Neural crest cell (in vitro differentiated cells): ENCODE data around the gene GAPDHS. TPM values are rescaled to one million over a fixed set of nuclear protein-coding genes. Genes with fewer than 3 reads are reported as not detected.

Source experiments
- DNase-seq: peaks from one replicate; pipeline ENCODE4 v3.0.0; 2021; ENCODE audit warnings: low read depth, mixed read lengths, low spot score
- H3K27ac Mint-ChIP-seq: one replicate; pipeline ENCODE4 v1.8.0; 2021; ENCODE audit warnings: mild to moderate bottlenecking, mixed read lengths; ENCODE audit not compliant: unreplicated experiment
- H3K27me3 Mint-ChIP-seq: 2 replicates; pipeline ENCODE4 v1.8.0; 2021; ENCODE audit warnings: low read depth, mild to moderate bottlenecking, mixed read lengths
- H3K36me3 Mint-ChIP-seq: 2 replicates; pipeline ENCODE4 v1.8.0; 2021; ENCODE audit warnings: low read depth, mild to moderate bottlenecking, mixed read lengths
- H3K4me1 Mint-ChIP-seq: 2 replicates; pipeline ENCODE4 v1.8.0; 2021; ENCODE audit warnings: mixed read lengths
- H3K4me3 Mint-ChIP-seq: one replicate; pipeline ENCODE4 v1.8.0; 2021; ENCODE audit warnings: mild to moderate bottlenecking, mixed read lengths
- H3K9me3 Mint-ChIP-seq: 2 replicates; pipeline ENCODE4 v1.8.0; 2021; ENCODE audit warnings: mixed read lengths
- total RNA-seq: library from RNA; stranded (reverse); gene quantifications from 2 replicates; pipeline ENCODE4 v1.2.1, GENCODE V29; 2021
- TF ChIP-seq, protein P1 (sequence below): fragments of 200-600 bp; sonication (generic); conservative IDR thresholded peaks from 2 replicates; pipeline ENCODE4 v1.5.0; 2021; ENCODE audit warnings: antibody characterized with exemption, mild to moderate bottlenecking

The GAPDHS gene
- total RNA-seq, 1 donor from 2014 or later = not detected

DNA sequence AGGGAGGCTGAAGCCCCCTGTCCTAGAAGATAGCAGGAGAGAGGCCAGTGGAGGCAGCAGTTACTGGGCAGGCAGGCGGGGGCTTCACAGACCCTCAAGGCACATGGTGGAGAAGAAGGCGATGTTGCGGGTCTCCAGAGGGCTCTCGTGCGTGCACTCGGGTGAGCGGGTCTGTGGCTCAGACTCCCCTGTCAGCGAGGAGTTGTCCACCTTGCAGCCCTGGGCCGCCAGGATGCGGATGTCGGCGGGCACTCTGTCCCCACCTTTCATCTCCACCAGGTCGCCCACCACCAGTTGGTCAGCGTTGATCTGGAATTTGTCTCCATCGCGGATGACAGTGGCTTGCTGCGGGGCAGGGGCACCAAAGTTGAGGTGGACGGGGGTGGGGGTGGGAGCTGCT is 27.0 kb downstream of the GAPDHS start:
- peaks cover 10% of the 10 kb centered on the region for H3K4me1 Mint-ChIP-seq

DNA sequence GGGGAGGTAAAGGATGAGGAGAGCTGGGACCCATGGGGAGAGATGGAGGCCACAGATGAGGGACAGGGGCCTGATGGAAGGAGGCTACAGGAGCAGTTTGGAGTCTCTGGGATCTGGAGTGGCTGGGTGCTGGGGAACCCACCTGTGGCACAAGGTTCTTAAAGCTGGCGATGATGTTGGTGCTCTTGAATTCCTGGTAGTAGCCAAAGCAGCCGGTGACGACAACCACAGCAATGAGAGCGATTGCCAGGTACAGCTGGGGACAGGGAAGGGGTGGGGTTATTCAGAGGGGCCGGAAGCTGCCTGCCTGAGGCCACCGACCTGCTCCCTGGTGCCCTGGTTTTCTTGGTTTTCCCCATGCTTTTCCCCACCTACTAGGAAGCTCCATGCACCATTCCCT is 27.4 kb downstream of the GAPDHS start:
- Mint-ChIP-seq H3K9me3 (no peaks in the 10 kb centered on the region), H3K4me3 (peak overlapping the region; percentile 42), H3K27ac (no peak overlapping the region), H3K27me3 (peaks cover 82% of the 10 kb centered on the region), H3K36me3 (no peaks in the 10 kb centered on the region), H3K4me1 (peaks cover 9% of the 10 kb centered on the region)
- no peak for DNase-seq
- TF ChIP-seq, protein P1, sequence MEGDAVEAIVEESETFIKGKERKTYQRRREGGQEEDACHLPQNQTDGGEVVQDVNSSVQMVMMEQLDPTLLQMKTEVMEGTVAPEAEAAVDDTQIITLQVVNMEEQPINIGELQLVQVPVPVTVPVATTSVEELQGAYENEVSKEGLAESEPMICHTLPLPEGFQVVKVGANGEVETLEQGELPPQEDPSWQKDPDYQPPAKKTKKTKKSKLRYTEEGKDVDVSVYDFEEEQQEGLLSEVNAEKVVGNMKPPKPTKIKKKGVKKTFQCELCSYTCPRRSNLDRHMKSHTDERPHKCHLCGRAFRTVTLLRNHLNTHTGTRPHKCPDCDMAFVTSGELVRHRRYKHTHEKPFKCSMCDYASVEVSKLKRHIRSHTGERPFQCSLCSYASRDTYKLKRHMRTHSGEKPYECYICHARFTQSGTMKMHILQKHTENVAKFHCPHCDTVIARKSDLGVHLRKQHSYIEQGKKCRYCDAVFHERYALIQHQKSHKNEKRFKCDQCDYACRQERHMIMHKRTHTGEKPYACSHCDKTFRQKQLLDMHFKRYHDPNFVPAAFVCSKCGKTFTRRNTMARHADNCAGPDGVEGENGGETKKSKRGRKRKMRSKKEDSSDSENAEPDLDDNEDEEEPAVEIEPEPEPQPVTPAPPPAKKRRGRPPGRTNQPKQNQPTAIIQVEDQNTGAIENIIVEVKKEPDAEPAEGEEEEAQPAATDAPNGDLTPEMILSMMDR = no peak

More for the DNA sequence above, 27.0 kb downstream of the GAPDHS start:
- H3K4me3 Mint-ChIP-seq = no peak overlapping the region
- DNase-seq = no peak
- peaks cover 81% of the 10 kb centered on the region for H3K27me3 Mint-ChIP-seq
- no peaks in the 10 kb centered on the region for H3K36me3 Mint-ChIP-seq
- no peak overlapping the region for H3K27ac Mint-ChIP-seq
- TF ChIP-seq, protein P1 = no peak
- H3K9me3 Mint-ChIP-seq = no peaks in the 10 kb centered on the region

DNA sequence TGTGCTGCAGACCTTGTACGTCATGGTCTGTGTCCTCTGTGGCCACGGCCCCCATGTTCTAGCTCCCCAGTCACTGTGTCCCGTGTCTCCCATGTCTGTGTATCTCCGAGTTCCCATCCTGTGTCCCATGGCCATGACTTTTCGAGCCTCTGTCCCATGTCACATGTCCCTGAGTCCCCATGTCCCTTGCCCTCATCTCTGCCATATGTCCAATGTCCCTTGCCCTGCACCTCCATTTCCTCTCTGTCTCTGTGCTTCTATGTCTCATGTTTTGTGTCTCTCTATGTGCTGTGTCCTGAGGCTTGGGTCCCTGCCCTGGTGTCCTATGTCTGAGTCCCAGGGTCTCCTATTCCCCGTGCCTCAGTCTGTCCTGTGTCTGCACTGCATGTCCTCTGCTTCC is 28.2 kb downstream of the GAPDHS start:
- Mint-ChIP-seq H3K4me3 (peak overlapping the region; percentile 42), H3K27ac (peak overlapping the region; percentile 55), H3K36me3 (no peaks in the 10 kb centered on the region), H3K9me3 (no peaks in the 10 kb centered on the region), H3K4me1 (peaks cover 5% of the 10 kb centered on the region), H3K27me3 (peaks cover 75% of the 10 kb centered on the region)
- TF ChIP-seq, protein P1 = no peak
- no peak for DNase-seq

DNA sequence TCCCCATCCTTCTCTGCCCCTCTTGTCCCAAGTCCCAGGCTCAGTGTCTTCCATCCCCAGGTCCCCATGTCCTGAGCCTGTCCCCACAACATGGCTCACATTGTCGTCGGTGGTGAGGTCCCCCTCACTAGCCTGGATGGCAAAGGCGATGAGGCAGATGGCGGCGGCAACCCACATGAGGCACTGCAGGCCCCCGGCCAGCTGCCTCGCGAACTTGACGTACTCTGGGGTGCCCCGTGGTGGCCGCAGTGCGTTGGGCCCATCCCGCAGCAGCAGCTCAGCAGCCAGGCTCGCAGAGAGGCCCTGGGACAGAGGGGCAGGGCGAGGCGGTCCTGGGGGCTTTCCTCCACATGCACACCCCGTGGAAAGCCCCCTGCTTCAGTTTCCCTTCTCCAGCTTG is 29.1 kb downstream of the GAPDHS start:
- Mint-ChIP-seq H3K36me3 (no peaks in the 10 kb centered on the region), H3K27ac (no peak overlapping the region), H3K4me1 (peaks cover 1% of the 10 kb centered on the region), H3K4me3 (no peak overlapping the region), H3K27me3 (peaks cover 74% of the 10 kb centered on the region), H3K9me3 (no peaks in the 10 kb centered on the region)
- no peak for DNase-seq
- TF ChIP-seq, protein P1 = no peak

DNA sequence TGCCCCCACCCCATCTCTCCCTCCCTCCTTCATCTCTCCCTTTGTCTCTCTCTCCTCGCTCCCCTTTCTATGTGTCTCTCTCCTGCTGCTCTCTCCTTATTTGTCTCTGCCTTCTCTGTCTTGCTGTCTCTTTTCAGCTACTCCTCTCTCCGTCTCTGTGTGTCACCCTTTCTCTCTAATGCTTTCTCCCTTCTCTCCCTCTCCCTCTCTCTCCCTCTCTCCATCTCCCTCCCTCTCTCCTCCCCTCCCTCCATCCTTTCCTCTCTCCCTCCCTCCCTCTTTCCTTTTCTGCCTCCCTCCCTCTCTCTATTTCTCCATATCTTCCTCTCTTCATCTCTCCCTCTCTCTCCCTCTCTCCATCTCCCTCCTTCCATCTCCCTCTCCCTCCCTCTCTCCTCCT is 29.5 kb downstream of the GAPDHS start:
- no peak overlapping the region for H3K27ac Mint-ChIP-seq
- H3K4me3 Mint-ChIP-seq = no peak overlapping the region
- H3K9me3 Mint-ChIP-seq = no peaks in the 10 kb centered on the region
- no peaks in the 10 kb centered on the region for H3K36me3 Mint-ChIP-seq
- H3K27me3 Mint-ChIP-seq = peaks cover 70% of the 10 kb centered on the region
- DNase-seq = no peak
- H3K4me1 Mint-ChIP-seq = no peaks in the 10 kb centered on the region
- TF ChIP-seq, protein P1 = no peak
